Esophagus (tissue), 2 donors: Measurements from ENCODE around the gene HORMAD2. TPM values are rescaled to one million over a fixed set of nuclear protein-coding genes. Genes with fewer than 3 reads are reported as not detected.
"Not testable (repeated sequence)": the region's sequence is repeated elsewhere in the genome, so short reads cannot be mapped to it uniquely, and the experiment has no call there.

Experiments
- H3K27ac ChIP-seq, 2 donors: one replicate each; pipeline ENCODE4 v1.5.1; 2013; ENCODE audit warnings: low read depth in 2 of 2, mild to moderate bottlenecking in 2 of 2, inconsistent platforms in 1 of 2, low read length in 1 of 2, moderate library complexity in 1 of 2
- H3K27me3 ChIP-seq, 2 donors: one replicate each; pipeline ENCODE4 v1.6.1; 2013; ENCODE audit warnings: low read length in 2 of 2, control low read depth in 1 of 2, mild to moderate bottlenecking in 1 of 2; ENCODE audit not compliant: insufficient read depth in 2 of 2, control insufficient read depth in 1 of 2
- H3K36me3 ChIP-seq, 2 donors: one replicate each; pipeline ENCODE4 v1.6.1; 2013; ENCODE audit warnings: low read length in 1 of 2; ENCODE audit not compliant: control insufficient read depth in 2 of 2, insufficient read depth in 2 of 2
- H3K4me1 ChIP-seq, 2 donors: one replicate each; pipeline ENCODE4 v1.6.1; 2013; ENCODE audit warnings: low read length in 1 of 2; ENCODE audit not compliant: control insufficient read depth in 2 of 2, insufficient read depth in 2 of 2
- H3K4me3 ChIP-seq, 2 donors: one replicate each; pipeline ENCODE4 v1.5.1; 2013; ENCODE audit warnings: low read length in 2 of 2, mild to moderate bottlenecking in 2 of 2, low read depth in 1 of 2, moderate library complexity in 1 of 2
- H3K9me3 ChIP-seq, 2 donors: one replicate each; pipeline ENCODE4 v1.6.1; 2013; ENCODE audit warnings: mild to moderate bottlenecking in 2 of 2, low read depth in 1 of 2, low read length in 1 of 2, moderate library complexity in 1 of 2; ENCODE audit not compliant: control insufficient read depth in 2 of 2, insufficient read depth in 1 of 2
- WGBS, 2 donors: extraction: QIAGEN DNeasy Blood & Tissue Kit; methylation state at CpG; one replicate each; pipeline ENCODE4 v1.1.7; 2013; 5-methylcytosine and 5-hydroxymethylcytosine counted together
- polyA plus RNA-seq, 2 donors: library from polyadenylated mRNA; stranded (reverse); fragments of 200-250 nt; gene quantifications; one replicate each; pipeline ENCODE4 v1.2.3, GENCODE V29; 2013
- donor health status: healthy with polysubstance abuse.
- donor health status: Bipolar disorder and iron deficiency.

Gene HORMAD2
- polyA plus RNA-seq, 2 donors: not detected

- Histone ChIP-seq H3K27ac (no peak overlapping the region), H3K9me3 (no peaks in the 10 kb centered on the region), H3K36me3 (no peaks in the 10 kb centered on the region), H3K4me3 (no peak overlapping the region), H3K27me3 (no peaks in the 10 kb centered on the region), H3K4me1 (peaks cover 6 to 21% of the 10 kb centered on the region in 2 donors)
- WGBS, 2 donors: 93 to 96% methylated on average over 6 of the region's 6 CpGs
These were observed 129.4 kb downstream of the HORMAD2 start for GRCh38 chr22:30209642-30210041.

- WGBS, 2 donors: 69 to 78% methylated on average over 13 to 19 of the region's 19 CpGs
- peaks cover 6 to 19% of the 10 kb centered on the region in 2 donors for H3K4me1 ChIP-seq
- H3K36me3 ChIP-seq: no peaks in the 10 kb centered on the region
- H3K27ac ChIP-seq: peak overlapping the region in 1 of 2 donors; percentile 6
- no peaks in the 10 kb centered on the region for H3K9me3 ChIP-seq
- H3K4me3 ChIP-seq: no peak overlapping the region
- no peaks in the 10 kb centered on the region for H3K27me3 ChIP-seq
These were observed 130.1 kb downstream of the HORMAD2 start for GRCh38 chr22:30210235-30210909.

GRCh38 chr22:30211124-30211820, 131.0 kb downstream of the HORMAD2 start:
- H3K4me1 ChIP-seq: peaks cover 6 to 19% of the 10 kb centered on the region in 2 donors
- WGBS, 2 donors: 93 to 94% methylated on average over 18 of the region's 18 CpGs
- H3K36me3 ChIP-seq: no peaks in the 10 kb centered on the region
- no peak overlapping the region for H3K27ac ChIP-seq
- H3K27me3 ChIP-seq: no peaks in the 10 kb centered on the region
- no peak overlapping the region for H3K4me3 ChIP-seq
- H3K9me3 ChIP-seq: no peaks in the 10 kb centered on the region

GRCh38 chr22:30212363-30212995, 132.2 kb downstream of the HORMAD2 start:
- WGBS, 2 donors: 34% methylated on average over 5 of the region's 5 CpGs
- no peak overlapping the region for H3K4me3 ChIP-seq

GRCh38 chr22:30212996-30213441, 132.8 kb downstream of the HORMAD2 start:
- H3K4me3 ChIP-seq: no peak overlapping the region
- 64 to 70% methylated on average over 8 of the region's 8 CpGs for WGBS, 2 donors
- H3K27me3 ChIP-seq: no peaks in the 10 kb centered on the region
- H3K4me1 ChIP-seq: peaks cover 4 to 16% of the 10 kb centered on the region in 2 donors
- peak overlapping the region; percentile 46 to 70 for H3K27ac ChIP-seq
- H3K36me3 ChIP-seq: no peaks in the 10 kb centered on the region
- H3K9me3 ChIP-seq: no peaks in the 10 kb centered on the region

More at GRCh38 chr22:30212363-30212995, 132.2 kb downstream of the HORMAD2 start:
- no peaks in the 10 kb centered on the region for H3K27me3 ChIP-seq
- peak overlapping the region; percentile 30 to 50 for H3K27ac ChIP-seq
- no peaks in the 10 kb centered on the region for H3K9me3 ChIP-seq
- no peaks in the 10 kb centered on the region for H3K36me3 ChIP-seq
- H3K4me1 ChIP-seq: peaks cover 4 to 16% of the 10 kb centered on the region in 2 donors

GRCh38 chr22:30214703-30215407, 134.6 kb downstream of the HORMAD2 start:
- no peaks in the 10 kb centered on the region for H3K36me3 ChIP-seq
- no peak overlapping the region for H3K27ac ChIP-seq
- peaks cover 4 to 16% of the 10 kb centered on the region in 2 donors for H3K4me1 ChIP-seq
- 67 to 78% methylated on average over 12 of the region's 12 CpGs for WGBS, 2 donors
- H3K27me3 ChIP-seq: no peaks in the 10 kb centered on the region
- no peak overlapping the region for H3K4me3 ChIP-seq
- no peaks in the 10 kb centered on the region for H3K9me3 ChIP-seq

- H3K27me3 ChIP-seq, H3K27ac ChIP-seq, H3K36me3 ChIP-seq, H3K4me3 ChIP-seq, H3K9me3 ChIP-seq: not testable (repeated sequence)
- WGBS, 2 donors: 92 to 95% methylated on average over 3 of the region's 3 CpGs
- H3K4me1 ChIP-seq: peaks cover 4 to 13% of the 10 kb centered on the region in 2 donors
These were observed 136.0 kb downstream of the HORMAD2 start for GRCh38 chr22:30216272-30216671.

- H3K9me3 ChIP-seq: no peaks in the 10 kb centered on the region
- no peak overlapping the region for H3K27ac ChIP-seq
- no peaks in the 10 kb centered on the region for H3K36me3 ChIP-seq
- H3K4me3 ChIP-seq: no peak overlapping the region
- H3K27me3 ChIP-seq: no peaks in the 10 kb centered on the region
- 86 to 88% methylated on average over 10 of the region's 10 CpGs for WGBS, 2 donors
- H3K4me1 ChIP-seq: peaks cover 4 to 10% of the 10 kb centered on the region in 2 donors
These were observed 136.4 kb downstream of the HORMAD2 start for GRCh38 chr22:30216710-30217109.
